ENCODE results near the gene RBL2. TPM values are rescaled to one million over a fixed set of nuclear protein-coding genes. Genes with fewer than 3 reads are reported as not detected.
"Not testable (repeated sequence)": the region's sequence is repeated elsewhere in the genome, so short reads cannot be mapped to it uniquely, and the experiment has no call there.

RBL2 gene
- total RNA-seq, 1 donor from 2014 or later = 99.5 TPM

GRCh38 chr16:53530046-53530445 is 95.8 kb downstream of the RBL2 start:
- H3K4me3 Mint-ChIP-seq = no peak overlapping the region
- no peaks in the 10 kb centered on the region for H3K36me3 Mint-ChIP-seq (ENCODE audit: low read depth)
- no peak for DNase-seq
- H3K27ac Mint-ChIP-seq = no peak overlapping the region
- intact Hi-C loops (cut with micrococcal nuclease) = no loop called here
- H3K9me3 Mint-ChIP-seq = no peaks in the 10 kb centered on the region
- ATAC-seq (ENCODE audit: low read depth) = no peak
- TF ChIP-seq, protein P1, sequence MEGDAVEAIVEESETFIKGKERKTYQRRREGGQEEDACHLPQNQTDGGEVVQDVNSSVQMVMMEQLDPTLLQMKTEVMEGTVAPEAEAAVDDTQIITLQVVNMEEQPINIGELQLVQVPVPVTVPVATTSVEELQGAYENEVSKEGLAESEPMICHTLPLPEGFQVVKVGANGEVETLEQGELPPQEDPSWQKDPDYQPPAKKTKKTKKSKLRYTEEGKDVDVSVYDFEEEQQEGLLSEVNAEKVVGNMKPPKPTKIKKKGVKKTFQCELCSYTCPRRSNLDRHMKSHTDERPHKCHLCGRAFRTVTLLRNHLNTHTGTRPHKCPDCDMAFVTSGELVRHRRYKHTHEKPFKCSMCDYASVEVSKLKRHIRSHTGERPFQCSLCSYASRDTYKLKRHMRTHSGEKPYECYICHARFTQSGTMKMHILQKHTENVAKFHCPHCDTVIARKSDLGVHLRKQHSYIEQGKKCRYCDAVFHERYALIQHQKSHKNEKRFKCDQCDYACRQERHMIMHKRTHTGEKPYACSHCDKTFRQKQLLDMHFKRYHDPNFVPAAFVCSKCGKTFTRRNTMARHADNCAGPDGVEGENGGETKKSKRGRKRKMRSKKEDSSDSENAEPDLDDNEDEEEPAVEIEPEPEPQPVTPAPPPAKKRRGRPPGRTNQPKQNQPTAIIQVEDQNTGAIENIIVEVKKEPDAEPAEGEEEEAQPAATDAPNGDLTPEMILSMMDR (IDR thresholded peaks at IDR 0.05) = no peak
- no peaks in the 10 kb centered on the region for H3K27me3 Mint-ChIP-seq
- CTCF ChIA-PET = interaction anchor here (0.8 kb wide), 1 partner anchor 10 kb away, joined by 3 read pairs; no protein-coding TSS in a partner anchor
- POLR2A ChIA-PET = interaction anchor here (0.5 kb wide), 1 partner anchor 9 kb away, joined by 6 read pairs; no protein-coding TSS in a partner anchor
- H3K4me1 Mint-ChIP-seq = peaks cover 18% of the 10 kb centered on the region

DNA sequence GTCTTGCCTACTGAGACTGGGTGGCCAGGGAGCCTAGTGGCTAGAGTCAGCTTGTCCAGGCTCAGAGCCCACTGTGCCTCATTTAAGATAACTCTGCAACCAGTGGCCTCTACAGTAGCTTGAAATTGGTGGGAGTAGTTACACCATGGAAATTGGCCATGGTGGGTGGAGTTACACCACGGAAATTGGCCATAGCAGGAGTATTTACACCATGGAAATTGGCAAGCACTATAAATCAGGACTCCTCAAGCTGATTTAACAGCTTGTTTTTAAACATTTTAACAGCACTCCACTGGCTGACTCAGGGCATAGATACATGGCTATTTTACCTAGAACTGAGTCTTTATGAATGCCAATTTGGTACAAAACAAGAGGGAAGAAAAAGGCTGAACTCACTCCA is 96.5 kb downstream of the RBL2 start:
- no peak for DNase-seq
- H3K27ac Mint-ChIP-seq = no peak overlapping the region
- H3K4me3 Mint-ChIP-seq = no peak overlapping the region
- TF ChIP-seq, protein P1 (IDR thresholded peaks at IDR 0.05) = no peak
- intact Hi-C loops (cut with micrococcal nuclease) = no loop called here
- ChIA-PET POLR2A (no interaction called here), CTCF (interaction anchor here (0.8 kb wide), 1 partner anchor 11 kb away, joined by 3 read pairs; no protein-coding TSS in a partner anchor)
- H3K36me3 Mint-ChIP-seq (ENCODE audit: low read depth) = no peaks in the 10 kb centered on the region
- H3K4me1 Mint-ChIP-seq = peaks cover 14% of the 10 kb centered on the region
- no peaks in the 10 kb centered on the region for H3K27me3 Mint-ChIP-seq
- no peaks in the 10 kb centered on the region for H3K9me3 Mint-ChIP-seq
- no peak for ATAC-seq (ENCODE audit: low read depth)

DNA sequence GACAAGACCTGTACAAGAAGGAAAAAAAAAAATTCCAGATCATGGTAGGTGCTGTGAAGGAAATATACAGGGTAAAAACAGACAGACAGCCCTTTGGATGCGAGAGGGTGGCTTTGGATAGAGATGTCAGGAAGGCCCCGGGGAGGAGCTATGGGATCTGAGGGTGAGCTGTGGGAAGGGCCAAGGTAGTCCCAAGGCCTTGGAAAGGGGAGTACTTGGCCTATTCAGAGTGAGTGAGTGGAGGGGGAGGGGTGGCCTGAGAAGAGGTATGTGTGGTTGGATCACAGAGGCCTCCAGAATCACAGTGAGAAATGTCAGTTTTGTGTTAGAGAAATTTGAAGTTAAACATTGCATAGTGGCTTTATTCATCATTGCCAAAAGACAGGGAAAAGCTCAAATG is 99.9 kb downstream of the RBL2 start:
- H3K4me1 Mint-ChIP-seq = peaks cover 11% of the 10 kb centered on the region
- ATAC-seq (ENCODE audit: low read depth) = no peak
- TF ChIP-seq, protein P1 (IDR thresholded peaks at IDR 0.05) = no peak
- intact Hi-C loops (cut with micrococcal nuclease) = no loop called here
- ChIA-PET POLR2A (no interaction called here), CTCF (interaction anchor here (1.0 kb wide), 1 partner anchor 16 kb away, joined by 3 read pairs; no protein-coding TSS in a partner anchor)
- DNase-seq = no peak
- H3K27me3 Mint-ChIP-seq = no peaks in the 10 kb centered on the region
- no peaks in the 10 kb centered on the region for H3K36me3 Mint-ChIP-seq (ENCODE audit: low read depth)
- no peaks in the 10 kb centered on the region for H3K9me3 Mint-ChIP-seq
- H3K4me3 Mint-ChIP-seq = no peak overlapping the region
- no peak overlapping the region for H3K27ac Mint-ChIP-seq

DNA sequence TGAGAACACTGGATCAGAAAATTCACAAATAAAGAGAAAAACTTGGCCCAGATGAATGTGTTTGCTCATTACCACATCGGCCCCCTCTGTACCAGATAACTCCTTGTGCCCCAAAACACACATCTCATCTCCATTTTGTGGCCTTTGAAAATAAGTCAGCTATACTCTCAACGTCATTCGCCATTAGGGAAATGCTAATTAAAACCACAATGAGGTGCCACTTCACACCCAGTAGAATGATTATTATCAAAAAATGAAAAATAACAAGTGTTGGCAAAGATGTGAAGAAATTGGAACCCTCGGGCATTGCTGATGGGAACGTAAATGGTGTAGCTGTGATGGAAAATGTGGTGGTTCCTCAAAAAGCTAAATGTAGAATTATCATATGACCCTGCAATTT is 103.4 kb downstream of the RBL2 start:
- POLR2A ChIA-PET = no interaction called here
- DNase-seq = no peak
- no peak overlapping the region for H3K27ac Mint-ChIP-seq
- no peak for ATAC-seq (ENCODE audit: low read depth)
- H3K9me3 Mint-ChIP-seq = no peaks in the 10 kb centered on the region
- no peak overlapping the region for H3K4me3 Mint-ChIP-seq
- intact Hi-C loops (cut with micrococcal nuclease) = no loop called here
- CTCF ChIA-PET = interaction anchor here (1.2 kb wide), 1 partner anchor 1346 kb away, joined by 3 read pairs; no protein-coding TSS in a partner anchor
- H3K36me3 Mint-ChIP-seq (ENCODE audit: low read depth) = no peaks in the 10 kb centered on the region
- H3K4me1 Mint-ChIP-seq = peaks cover 11% of the 10 kb centered on the region
- TF ChIP-seq, protein P1 (IDR thresholded peaks at IDR 0.05) = no peak
- H3K27me3 Mint-ChIP-seq = peaks cover 3% of the 10 kb centered on the region

- H3K4me1 Mint-ChIP-seq; intact Hi-C loops (cut with micrococcal nuclease); CTCF ChIA-PET; H3K27me3 Mint-ChIP-seq; H3K4me3 Mint-ChIP-seq; H3K36me3 Mint-ChIP-seq (ENCODE audit: low read depth); POLR2A ChIA-PET; H3K9me3 Mint-ChIP-seq; ATAC-seq (ENCODE audit: low read depth); DNase-seq; H3K27ac Mint-ChIP-seq: not testable (repeated sequence)
Measured at GRCh38 chr16:53539346-53539745, 105.1 kb downstream of the RBL2 start.

DNA sequence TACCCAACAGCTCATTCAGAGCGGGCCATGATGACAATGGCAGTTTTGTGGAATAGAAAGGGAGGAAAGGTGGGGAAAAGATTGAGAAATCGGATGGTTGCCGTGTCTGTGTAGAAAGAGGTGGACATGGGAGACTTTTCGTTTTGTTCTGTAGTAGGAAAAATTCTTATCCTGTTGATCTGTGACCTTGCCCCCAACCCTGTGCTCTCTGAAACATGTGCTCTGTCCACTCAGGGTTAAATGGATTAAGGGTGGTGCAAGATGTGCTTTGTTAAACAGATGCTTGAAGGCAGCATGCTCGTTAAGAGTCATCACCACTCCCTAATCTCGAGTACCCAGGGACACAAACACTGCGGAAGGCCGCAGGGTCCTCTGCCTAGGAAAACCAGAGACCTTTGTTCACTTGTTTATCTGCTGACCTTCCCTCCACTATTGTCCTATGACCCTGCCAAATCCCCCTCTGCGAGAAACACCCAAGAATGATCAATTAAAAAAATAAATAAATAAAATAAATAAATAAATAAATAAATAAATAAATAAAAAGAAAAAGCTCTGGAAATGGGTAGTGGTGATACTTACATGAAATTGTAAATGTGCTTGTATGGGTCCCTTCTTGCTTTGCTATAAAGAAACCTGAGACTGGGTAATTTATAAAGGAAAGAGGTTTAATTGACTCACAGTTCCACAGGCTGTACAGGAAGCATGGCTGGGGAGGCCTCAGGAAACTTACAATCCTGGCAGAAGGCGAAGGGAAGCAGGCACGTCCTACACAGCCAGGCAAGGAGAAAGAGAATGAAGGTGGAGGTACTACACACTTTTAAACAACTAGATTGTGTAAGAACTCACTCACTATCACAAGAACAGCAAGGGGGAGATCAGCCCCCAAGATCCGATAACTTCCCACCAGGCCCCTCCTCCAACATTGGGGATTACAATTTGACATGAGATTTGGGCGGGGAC is 105.8 kb downstream of the RBL2 start:
- ATAC-seq (ENCODE audit: low read depth); H3K36me3 Mint-ChIP-seq (ENCODE audit: low read depth); H3K4me1 Mint-ChIP-seq; intact Hi-C loops (cut with micrococcal nuclease); H3K4me3 Mint-ChIP-seq; DNase-seq; H3K9me3 Mint-ChIP-seq; H3K27me3 Mint-ChIP-seq; H3K27ac Mint-ChIP-seq; POLR2A ChIA-PET: not testable (repeated sequence)
- CTCF ChIA-PET = interaction anchor here (1.2 kb wide), 1 partner anchor 10 kb away, joined by 3 read pairs; no protein-coding TSS in a partner anchor
